GM21360 (cell line): ENCODE data around the gene SLC6A20.

Experiments
- ATAC-seq: cut with Tn5 transposase; IDR thresholded peaks from one replicate; pipeline ENCODE4 v1.9.1; 2021; ENCODE audit warnings: mild to moderate bottlenecking, moderate library complexity; ENCODE audit not compliant: unreplicated experiment

The SLC6A20 gene

GRCh38 chr3:45795882-45796765, at the start of gene SLC6A20:
Gene SLC6A20 (minus strand): TSS chr3:45796536. CDS start chr3:45796419, 117 bp downstream.
- no peak for ATAC-seq

- ATAC-seq = no peak
Observed at GRCh38 chr3:45844616-45845015, 48.3 kb upstream of the SLC6A20 start.

DNA sequence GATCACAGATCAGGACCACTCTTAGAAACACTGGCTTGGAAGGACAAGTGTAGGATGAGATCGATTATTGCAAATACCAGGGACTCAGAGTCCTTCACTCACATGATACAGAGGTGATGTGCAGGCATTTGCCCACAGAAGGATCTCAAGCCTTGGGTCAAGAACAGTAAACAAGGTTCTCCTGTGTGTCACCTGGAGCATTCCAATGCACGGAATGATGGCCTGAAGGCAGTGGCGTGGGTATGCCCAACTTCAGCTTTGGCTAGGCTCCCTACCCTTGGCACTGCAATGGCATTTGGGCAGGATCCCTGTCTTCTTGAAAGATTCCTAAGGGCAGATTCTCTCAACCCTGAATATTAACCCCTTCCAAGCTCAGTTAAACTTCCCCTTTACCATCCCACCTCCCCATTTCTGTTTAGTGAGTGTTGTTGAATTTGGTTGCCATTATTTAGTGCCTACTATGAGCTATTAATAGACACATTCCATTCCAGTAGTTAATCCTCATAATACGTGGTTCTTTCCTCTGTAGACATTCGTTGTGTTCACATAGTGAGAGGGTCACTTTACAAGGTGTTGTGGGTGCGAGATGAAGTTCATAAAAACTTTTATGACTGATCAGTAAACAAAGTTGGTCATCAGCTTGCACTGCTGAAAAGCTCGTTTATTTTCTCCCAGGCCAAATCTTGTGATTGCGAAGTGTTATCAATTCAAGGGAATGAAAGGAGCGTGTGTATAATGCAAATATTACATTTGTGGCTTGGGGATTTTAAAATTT, 46.7 kb upstream of the SLC6A20 start:
- no peak for ATAC-seq

GRCh38 chr3:45841757-45842491, 45.6 kb upstream of the SLC6A20 start, which contains the start of gene LZTFL1:
Gene LZTFL1 (minus strand): TSS chr3:45842119. CDS start chr3:45841991, 128 bp downstream.
- ATAC-seq = peak; percentile 81

GRCh38 chr3:45841420-45841756, 45.1 kb upstream of the SLC6A20 start:
- peak; percentile 23 for ATAC-seq

- ATAC-seq = no peak
Observed at GRCh38 chr3:45838466-45838865, 42.1 kb upstream of the SLC6A20 start.

DNA sequence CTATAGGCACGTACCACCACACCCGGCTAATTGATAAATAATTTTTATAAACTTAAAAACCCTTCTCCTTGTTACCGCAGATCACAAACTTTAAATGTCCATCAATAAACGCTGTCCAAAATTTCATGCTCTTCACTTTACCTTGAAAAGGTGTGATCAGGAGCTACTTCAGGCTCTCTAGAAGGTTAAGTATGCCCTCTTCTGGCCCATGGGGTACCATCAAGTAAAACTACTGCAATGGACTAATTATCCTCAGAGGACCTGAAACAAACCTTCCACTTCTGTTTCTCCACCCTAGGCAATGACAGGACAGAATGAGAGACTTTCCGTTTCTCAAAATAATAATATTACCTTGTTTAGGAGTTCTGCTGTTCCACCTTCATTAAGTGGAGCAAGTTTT, 36.4 kb upstream of the SLC6A20 start:
- ATAC-seq = no peak

DNA sequence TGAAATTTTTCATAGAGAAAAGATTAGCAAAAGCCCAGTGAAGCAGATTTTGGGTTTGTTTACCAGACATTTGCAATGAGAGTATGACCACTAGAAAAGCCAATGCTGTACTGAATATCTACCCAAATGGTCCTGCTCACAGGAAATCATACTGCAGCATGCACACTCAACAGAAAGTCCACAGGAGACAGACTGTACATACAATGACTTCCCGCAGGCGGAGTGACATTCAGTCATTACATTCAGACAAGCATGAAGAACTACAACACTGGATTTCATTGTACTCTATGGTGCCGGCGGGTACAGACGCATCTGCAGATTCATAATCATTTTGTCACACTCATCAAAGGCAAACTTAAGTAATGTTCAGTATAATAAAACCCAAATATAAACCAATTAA, 33.8 kb upstream of the SLC6A20 start:
- no peak for ATAC-seq

DNA sequence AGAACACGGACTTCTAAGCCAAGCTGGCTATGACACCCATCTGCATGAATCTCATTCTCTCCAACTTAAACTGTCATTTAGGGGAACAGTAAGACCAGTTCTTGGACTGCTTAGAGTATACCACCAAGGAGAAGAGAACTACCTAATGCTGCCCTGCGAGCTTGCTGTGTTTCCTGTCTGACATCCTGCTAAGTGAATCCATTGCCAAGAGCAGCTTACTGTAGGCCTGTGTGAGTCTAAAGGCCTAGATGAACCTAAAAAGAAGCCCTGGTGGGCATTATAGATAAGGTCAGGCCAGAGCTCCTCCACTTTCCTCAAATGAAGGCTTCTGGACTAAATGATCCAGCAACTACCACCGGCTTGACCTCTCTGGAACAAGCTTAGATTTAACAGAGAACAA, 30.6 kb upstream of the SLC6A20 start:
- no peak for ATAC-seq

DNA sequence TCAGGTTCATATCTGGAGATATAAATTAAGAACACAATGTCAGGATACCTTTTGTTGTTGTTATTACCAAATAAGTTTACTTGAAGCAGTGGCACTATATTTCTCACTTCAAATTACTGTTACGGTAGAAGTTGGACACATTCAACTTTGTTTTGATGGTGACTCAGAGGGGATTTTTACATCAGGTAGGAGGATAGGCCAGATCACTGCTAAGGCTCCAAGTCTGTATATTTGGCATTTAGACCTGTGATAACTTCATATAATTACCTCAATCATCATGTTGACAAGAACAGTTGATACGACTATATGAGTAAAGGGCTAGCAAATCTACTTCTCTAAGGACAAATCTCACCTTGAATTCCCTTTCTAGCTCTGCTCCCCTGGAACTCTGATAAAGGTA, 30.0 kb upstream of the SLC6A20 start:
- ATAC-seq = no peak

DNA sequence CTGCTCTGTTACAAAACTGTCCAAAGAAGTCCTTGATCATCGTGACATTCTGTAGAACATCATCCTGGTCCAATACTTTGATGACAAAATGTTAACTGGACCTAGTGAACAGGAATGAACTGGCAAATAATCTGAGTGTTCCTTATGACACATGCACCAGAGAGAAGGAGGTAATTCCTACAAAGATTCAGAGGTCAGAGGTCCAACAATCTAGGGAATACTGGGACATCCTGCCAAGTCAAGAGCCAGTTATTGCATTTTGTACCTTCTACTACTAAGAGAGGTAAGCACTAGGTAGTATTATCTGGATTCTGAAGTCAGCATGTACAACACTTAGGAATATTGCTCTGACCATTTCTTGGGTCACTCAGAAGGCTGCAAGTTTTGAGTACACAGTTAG, 24.8 kb upstream of the SLC6A20 start:
- no peak for ATAC-seq

GRCh38 chr3:45819543-45819942, 23.2 kb upstream of the SLC6A20 start:
- ATAC-seq = no peak

- no peak for ATAC-seq
Observed at GRCh38 chr3:45817831-45818522, 21.6 kb upstream of the SLC6A20 start.

DNA sequence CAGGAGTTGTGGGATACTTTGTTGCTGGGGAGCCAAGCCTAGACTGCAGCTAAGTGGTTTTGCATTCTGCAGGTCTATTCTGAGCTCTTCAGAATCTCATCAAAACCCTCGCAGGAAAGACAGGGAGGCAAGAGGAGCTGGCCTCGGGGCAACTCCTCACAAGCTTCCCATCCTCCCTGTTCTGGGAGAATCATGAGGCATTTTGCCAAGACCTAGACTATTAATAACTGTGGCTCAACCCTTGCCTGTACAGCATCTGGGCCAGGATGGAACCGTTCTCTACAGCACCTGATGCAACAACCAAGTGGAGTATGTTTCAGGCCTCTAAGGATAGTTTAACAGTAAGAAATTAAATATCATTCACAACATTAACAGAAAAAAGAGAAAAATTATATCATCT, 20.2 kb upstream of the SLC6A20 start:
- no peak for ATAC-seq

- ATAC-seq = no peak
Observed at GRCh38 chr3:45814322-45814721, 18.0 kb upstream of the SLC6A20 start.

GRCh38 chr3:45807681-45808540, 11.6 kb upstream of the SLC6A20 start:
- no peak for ATAC-seq

- no peak for ATAC-seq
Observed at GRCh38 chr3:45807133-45807532, 10.8 kb upstream of the SLC6A20 start.

GRCh38 chr3:45806072-45806471, 9.7 kb upstream of the SLC6A20 start:
- no peak for ATAC-seq

GRCh38 chr3:45803252-45803935, 7.1 kb upstream of the SLC6A20 start:
- no peak for ATAC-seq
